SIG-M5 treated with dmso at 0.1 percent for 504 hours (cell line): ENCODE measurements around the gene VPS25.
A peak's percentile ranks its signal among the peaks of the same experiment; 100 is the strongest.
"Not testable (repeated sequence)": the region's sequence is repeated elsewhere in the genome, so short reads cannot be mapped to it uniquely, and the experiment has no call there.

ENCODE experiments used
- DNase-seq: peaks from one replicate; lab custom pipeline; 2025; ENCODE audit not compliant: unreplicated experiment; lab: John Stamatoyannopoulos, UW

VPS25 gene

DNA sequence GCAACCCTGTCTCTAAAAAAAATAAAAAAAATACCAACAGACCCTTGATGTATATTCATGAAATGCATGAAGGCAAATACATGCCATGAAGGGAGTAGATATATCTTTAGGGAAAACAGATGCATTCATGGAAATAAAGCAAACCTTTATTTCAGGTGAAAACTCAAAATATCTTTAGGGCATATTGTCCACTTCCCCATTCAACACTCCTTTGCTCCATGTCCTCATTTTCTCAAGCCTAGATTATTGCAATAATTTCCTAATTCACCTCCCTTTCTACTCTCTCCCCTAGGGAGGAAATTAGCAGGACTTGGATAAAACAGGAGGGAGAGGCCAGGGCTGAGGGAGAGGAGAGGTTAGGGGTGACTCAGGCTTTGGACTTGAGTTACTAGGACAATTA is 5.7 kb upstream of the VPS25 start:
- no peak for DNase-seq

DNA sequence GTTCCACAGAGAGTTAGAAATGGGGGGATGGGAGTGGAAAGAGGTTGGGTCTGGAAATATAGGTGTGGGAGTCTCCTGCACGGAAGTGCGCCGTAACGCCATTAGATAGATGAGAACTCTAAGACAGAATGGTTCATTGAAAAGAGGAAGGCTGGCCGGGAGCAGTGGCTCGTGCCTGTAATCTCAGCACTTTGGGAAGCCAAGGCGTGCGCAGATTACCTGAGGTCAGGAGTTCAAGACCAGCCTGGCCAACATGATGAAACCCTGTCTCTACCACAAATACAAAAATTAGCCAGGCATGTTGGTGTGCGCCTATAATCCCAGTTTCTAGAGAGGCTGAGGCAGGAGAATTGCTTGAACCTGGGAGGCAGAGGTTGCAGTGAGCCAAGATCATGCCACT is 5.2 kb upstream of the VPS25 start:
- DNase-seq = not testable (repeated sequence)

DNA sequence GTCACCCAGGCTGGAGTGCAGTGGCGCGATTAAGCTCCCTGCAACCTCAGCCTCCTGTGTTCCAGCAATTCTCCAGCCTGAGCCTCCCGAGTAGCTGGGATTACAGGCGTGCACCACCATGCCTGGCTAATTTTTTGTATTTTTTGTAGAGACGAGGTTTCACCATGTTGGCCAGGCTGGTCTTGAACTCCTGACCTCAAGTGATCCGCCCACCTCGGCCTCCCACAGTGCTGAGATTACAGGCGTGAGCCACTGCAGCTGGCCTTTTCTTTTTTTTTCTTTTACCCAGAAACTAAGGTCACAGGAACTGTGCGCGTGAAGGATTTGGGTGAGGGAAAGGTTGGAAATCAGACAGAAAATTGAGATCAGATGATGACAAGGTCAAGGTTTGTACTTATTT is 3.3 kb upstream of the VPS25 start:
- DNase-seq = not testable (repeated sequence)

DNA sequence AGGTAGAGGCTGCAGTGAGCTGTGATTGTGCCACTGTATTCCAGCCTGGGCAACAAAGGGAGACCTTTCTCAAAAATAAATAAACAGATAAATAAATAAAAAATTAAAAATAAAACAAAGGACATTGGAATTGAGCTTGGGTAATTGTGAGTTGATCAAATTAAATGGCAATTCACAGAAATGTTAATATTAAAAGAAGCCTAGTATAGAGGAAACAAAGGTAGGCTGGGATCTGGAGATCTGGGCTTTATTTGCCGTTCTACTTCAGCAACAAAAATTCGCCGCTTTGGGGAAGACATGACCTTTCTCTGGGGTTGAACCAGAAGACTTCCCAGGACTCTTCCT is 332 bp upstream of the VPS25 start:
- no peak for DNase-seq

DNA sequence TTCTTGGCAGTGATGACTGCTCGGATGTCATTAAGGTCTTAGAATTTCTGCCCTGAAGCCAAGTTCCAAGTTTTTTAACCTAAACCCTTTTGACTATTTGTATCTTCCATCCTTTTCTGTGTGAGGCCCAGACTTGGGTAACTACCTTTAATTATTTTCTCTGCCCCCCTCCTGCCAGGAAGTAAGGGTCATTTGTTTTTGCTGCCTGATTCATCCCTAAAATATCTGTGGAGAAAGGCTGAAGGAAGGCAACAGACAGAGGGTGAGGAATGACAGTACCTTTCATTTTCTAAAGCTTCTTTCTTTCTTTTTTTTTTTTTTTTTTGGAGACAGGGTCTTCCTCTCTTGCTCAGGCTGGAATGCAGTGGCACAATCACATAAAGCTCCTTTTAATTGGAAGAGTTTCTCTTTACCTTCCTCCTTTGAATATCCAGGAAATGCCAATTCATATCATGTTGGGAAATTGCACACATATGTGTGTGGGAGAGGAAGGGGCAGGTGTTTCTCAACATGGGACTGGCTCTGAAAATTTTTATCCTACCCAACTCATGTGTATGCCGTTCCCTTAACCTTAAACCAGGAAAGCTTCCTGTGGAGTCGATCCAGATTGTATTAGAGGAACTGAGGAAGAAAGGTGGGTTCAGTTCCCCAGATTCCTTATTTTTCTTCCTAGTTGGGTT is 957 bp downstream of the VPS25 start:
- DNase-seq = no peak

DNA sequence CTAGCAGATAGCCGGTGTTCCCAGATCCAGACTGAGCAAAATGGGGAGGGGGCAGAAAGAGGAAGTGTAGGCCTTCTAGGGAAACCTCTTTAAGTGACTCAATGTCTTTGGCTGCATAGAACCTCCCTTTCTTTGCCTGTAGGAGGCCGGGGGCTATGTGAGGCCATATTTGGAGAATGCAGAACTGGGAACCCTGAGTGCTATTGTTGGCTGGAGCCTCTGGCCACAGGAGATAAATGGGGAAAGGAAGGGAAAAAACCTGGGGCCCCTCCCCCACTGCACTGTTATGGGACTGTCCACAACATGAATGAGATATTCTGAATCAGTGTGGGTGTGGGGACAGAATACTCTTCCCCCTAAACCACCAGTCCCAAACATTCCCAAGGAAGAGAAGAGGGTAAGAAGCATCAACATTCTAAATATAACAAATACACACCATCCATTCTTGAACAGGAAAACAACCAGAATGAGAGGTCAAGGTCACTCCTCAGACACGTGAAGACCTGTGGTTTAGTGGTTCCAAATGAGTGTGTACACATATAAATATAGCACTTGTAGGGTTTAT is 2.4 kb downstream of the VPS25 start:
- DNase-seq = peak; percentile 88

DNA sequence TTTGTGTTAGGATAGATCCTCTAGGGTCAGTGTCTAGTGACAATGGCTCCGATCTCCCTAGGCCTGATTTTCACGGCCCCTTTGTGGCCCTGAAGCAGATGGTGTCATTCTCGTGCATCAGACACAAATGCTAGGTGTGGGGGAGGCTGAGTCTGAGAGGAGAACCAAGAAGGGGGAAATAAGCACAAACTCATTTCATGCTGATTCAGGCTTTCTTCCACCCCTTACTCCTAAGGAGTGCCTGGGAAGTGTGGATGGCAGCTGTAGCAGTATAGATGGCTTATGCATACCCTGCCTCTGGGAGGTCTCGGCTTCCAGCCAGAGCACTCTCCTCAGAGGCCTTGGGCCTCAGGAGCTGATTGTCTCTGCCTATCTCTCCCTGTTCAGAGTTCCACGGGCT is 5.3 kb downstream of the VPS25 start:
- no peak for DNase-seq

DNA sequence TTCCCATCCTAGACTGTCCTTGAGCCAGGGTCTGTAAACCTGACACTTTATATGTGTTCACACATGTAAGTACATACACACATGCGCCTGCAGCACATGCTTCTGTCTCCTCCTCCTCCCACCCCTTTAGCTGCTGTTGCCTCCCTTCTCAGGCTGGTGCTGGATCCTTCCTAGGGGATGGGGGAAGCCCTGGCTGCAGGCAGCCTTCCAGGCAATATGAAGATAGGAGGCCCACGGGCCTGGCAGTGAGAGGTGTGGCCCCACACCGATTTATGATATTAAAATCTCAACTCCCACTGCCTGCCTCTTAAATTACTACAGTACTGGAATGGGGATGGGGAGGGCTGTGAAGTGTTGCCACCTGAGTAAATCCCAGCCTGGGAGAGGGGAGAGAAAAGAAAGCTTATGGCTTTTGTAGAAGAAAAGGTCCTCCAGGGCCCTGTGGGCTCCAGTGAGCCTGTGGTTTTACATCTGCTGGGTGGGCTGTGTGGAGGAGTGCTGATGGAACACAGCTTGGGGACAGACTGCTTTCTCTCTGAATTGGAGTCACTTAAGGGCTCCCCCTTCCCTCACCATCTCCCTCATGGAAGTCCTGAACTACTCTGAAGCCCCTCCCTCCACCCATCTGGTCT is 6.2 kb downstream of the VPS25 start:
- DNase-seq = no peak

DNA sequence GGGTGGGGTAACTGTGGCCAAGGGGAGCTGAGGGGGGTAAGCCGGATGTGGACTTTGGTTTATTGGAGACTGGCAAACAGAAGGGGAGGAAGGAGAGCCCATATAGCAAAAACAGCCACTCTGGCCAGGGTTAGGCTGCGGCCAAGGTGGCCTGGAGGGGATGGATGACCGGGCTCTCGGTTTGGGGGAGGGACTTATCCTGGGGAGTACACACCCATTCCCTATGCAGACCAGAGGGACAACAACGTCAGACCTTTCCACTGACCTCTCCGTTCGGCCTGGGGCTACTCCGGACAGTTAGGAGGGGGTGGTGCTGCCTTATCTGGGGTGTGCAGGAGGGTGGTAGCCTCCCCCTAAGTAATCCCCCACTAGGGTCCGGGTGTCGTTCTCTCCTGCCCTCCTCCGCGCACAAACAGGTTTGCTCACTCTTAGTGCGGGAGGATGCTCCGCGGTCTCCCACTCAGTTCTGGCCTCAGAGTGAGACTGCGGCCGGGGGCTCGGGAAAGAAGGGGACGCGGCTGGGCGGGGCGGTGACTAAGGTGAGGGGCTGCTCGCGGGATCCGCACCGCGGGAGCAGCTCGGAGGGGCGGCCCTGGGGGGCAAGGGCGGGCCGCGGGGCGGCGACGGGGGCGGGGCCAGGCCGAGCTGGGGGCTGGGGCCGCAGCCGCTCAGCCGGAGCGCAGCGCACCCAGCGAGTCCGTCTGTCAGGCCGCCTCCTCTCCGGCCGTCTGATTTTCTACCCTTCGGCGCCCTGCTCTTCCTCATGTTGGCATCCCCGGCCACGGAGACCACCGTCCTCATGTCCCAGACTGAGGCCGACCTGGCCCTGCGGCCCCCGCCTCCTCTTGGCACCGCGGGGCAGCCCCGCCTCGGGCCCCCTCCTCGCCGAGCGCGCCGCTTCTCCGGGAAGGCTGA is 6.9 kb downstream of the VPS25 start, which contains the start of gene WNK4:
Gene WNK4, plus strand, starts transcription at position 675 of the 915 bp plus-strand sequence. Its CDS starts 89 bp downstream, at position 764.
- no peak for DNase-seq

DNA sequence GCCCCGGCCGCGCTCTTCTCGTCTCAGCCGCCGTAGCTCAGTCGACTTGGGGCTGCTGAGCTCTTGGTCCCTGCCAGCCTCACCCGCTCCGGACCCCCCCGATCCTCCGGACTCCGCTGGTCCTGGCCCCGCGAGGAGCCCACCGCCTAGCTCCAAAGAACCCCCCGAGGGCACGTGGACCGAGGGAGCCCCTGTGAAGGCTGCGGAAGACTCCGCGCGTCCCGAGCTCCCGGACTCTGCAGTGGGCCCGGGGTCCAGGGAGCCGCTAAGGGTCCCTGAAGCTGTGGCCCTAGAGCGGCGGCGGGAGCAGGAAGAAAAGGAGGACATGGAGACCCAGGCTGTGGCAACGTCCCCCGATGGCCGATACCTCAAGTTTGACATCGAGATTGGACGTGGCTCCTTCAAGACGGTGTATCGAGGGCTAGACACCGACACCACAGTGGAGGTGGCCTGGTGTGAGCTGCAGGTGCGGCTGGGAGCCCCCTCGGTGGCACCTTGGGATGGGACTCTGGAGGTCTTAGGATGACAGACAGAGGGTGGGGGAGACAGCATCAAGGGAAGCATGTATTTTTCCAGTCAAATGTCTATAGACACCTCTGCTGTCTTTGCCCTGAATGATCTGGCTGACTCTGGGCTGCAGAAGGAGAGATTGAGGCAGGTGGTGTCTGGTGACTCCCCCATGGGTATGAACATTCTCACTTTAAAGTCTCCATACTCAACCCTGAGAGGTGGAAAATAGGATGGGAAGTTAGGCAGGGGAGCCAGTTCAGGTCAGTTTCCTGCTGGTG is 7.8 kb downstream of the VPS25 start:
- DNase-seq = no peak

DNA sequence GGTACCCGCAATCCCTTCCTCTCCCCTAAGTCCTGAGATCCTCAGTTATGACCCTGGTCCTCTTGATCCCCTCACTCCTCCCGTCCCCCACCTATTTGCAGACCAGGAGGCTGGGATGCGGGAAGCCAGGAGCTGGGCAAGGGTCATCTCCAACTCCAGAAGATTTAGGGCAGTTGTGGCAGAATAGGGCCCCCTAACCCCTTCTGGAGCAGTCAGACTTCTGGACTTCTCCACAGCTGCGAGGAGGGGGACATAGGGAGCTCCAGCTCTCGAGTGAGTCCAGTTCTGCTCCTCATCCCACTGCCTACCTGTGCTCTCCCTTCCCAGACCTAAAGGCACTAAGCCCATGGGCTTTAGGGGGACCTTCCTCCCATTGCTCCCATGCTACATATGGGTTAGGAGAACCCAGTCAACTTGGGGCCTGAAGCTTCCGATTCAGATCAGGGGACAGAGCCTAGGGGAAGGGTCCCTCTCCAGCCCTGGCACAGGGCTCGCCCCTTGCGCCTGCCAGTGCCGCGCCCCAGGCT is 8.5 kb downstream of the VPS25 start:
- no peak for DNase-seq

DNA sequence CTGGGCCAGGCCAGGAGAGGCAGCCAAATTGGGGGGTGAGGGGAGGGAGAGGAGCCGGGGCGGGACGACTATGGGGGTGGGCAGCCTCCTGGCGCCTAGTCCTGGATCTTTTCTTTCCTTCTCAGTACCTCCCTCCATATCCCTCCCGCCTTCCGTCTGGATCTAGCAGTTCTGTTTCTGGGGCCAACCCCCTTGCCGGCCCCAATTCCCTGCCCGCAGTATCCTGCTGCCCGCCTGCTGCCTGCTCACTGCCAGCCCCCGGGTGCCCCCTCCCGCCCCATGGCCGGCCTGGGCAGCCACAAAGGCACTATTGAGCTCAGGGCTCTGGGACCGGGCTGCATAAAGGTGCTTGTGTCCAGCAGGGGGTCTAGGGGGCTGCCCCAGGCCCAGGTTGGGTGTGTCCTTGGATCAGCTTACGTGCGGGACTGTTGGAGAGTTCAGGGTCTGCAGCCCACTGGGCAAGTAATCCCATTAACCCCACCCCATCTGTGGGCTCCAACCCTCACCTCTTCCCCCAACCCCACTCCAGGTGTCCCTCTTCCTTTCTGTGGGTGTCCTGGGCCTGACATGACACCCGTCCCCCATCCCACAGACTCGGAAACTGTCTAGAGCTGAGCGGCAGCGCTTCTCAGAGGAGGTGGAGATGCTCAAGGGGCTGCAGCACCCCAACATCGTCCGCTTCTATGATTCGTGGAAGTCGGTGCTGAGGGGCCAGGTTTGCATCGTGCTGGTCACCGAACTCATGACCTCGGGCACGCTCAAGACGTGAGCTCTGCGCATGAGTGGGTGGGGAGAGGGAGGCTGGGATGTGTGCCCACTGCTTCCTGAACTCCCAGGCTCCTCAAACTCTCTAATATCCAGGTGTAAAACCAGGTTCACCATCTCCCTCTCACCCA is 9.2 kb downstream of the VPS25 start:
- no peak for DNase-seq

DNA sequence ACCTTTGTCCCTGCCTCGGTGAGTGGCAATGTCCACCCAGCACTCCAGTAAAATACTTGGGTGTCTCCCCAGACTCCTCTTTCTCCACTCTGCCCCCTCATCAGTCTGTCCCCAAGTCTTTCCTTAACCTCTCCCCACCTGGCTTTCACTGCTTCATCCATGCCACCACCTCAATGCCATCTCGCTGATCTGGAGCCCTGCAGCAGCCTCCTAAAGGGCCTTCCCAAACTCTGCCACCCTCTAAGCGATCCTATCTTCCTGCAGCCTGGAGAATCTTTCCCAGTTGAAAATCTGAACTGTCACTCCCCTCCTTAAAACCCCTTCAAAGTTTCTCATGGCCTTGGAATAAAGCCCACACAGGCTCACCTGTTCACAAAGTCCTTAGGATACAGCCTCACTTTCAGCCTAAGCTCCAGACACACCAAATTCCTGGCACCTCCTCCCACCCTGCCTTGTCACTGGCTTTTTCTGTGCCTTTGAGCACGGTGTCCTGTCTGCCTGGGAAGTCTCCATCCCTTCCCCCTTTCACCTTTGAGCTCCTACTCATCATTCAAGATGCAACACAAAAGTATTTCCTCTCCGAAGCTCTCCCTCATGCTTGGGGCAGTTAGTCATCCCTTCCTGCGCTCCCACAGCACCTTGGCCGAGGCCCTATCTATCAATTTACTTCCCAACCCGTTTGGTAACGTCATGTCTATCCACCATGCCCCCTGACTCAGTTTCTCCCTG is 10.0 kb downstream of the VPS25 start:
- no peak for DNase-seq

DNA sequence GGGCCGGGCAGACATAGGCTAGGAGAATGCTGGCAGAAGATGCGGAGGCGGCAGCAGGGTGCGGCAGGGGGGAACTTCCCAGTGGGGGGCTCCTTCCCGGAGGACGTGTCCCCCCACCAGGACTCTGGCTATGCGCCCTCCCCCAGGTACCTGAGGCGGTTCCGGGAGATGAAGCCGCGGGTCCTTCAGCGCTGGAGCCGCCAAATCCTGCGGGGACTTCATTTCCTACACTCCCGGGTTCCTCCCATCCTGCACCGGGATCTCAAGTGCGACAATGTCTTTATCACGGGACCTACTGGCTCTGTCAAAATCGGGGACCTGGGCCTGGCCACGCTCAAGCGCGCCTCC is 10.5 kb downstream of the VPS25 start:
- DNase-seq = no peak

DNA sequence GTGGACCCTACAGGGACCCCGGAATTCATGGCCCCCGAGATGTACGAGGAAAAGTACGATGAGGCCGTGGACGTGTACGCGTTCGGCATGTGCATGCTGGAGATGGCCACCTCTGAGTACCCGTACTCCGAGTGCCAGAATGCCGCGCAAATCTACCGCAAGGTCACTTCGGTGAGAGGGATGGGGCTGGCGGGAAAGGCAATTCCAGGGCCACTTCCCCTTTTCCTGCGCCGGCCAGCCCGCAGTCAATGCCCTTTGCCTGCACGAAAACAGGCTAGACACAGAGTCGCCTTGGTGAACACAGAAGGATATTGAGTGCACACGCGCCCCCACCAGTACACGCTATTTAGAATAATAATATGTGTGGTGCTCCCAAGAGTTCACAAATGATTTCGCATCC is 11.2 kb downstream of the VPS25 start:
- peak; percentile 22 for DNase-seq

DNA sequence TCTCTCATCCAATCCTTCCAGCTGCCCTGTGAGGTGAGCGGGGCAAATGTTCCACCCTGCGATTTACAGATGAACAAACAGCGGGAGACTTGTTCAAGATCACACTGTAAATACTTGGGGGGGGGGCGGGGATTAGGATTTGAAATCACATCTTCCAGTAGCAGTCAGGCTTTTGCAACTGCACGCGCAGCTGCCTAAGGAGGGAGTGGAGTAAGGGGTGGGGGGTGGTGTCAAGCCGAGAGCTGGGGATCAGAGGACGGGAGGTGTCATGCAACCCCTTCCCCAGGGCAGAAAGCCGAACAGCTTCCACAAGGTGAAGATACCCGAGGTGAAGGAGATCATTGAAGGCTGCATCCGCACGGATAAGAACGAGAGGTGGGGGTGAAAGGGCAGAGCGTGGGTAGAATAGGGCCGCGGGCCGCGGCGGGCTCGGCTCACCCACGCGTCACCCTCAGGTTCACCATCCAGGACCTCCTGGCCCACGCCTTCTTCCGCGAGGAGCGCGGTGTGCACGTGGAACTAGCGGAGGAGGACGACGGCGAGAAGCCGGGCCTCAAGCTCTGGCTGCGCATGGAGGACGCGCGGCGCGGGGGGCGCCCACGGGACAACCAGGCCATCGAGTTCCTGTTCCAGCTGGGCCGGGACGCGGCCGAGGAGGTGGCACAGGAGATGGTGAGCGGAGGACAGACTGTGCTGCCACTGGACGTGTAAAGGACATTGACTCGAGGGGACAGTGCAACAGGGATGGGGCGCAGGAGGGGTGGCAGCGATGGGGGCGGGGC is 11.8 kb downstream of the VPS25 start:
- DNase-seq = no peak

DNA sequence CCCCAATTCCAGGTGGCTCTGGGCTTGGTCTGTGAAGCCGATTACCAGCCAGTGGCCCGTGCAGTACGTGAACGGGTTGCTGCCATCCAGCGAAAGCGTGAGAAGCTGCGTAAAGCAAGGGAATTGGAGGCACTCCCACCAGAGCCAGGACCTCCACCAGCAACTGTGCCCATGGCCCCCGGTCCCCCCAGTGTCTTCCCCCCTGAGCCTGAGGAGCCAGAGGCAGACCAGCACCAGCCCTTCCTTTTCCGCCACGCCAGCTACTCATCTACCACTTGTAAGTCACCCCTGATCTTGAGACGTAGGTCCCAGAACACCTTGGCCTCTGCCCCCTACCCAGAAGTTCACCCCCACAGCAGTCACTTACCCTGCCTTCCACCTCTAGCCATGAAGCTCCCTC is 14.0 kb downstream of the VPS25 start:
- no peak for DNase-seq

DNA sequence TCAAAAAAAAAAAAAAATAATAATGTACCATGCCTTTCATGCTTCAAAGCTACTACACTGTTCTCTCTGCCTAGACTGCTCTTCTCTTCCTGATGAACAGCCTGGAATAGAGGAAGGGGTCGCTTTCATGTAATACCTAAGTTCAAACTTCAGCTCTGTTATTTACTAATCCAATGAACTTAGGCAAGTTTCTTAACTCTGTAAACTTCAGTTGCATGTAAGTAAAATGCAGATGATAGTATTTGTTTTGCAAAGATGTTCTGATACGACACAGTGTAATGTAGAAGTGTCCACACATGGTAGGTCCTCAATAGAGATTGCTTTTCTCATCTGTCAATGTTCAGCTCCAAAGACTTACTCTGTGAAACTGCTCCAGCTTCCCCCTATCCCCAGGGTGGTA is 18.7 kb downstream of the VPS25 start:
- DNase-seq = no peak
